GM10248 (cell line): Measurements from ENCODE around the gene FBXO47.

Experiments
- CTCF ChIA-PET: fragments of 300-600 bp; sonication (Branson Sonifier 250); formaldehyde crosslinking; extraction: SDS; loops from one replicate; lab custom pipeline; 2021; ENCODE audit warnings: antibody characterized with exemption; lab: Yijun Ruan, JAX
- POLR2A ChIA-PET: fragments of 350-650 bp; sonication (Branson Sonifier 250); formaldehyde crosslinking; extraction: SDS; loops from one replicate; lab custom pipeline; 2020; ENCODE audit warnings: antibody characterized with exemption; lab: Yijun Ruan, JAX
- DNase-seq: peaks from one replicate; pipeline ENCODE4 v3.0.0; 2012; ENCODE audit errors: extremely low spot score
- CTCF ChIP-seq: IDR thresholded peaks from 2 replicates; pipeline ENCODE4 v1.5.1; 2012; ENCODE audit warnings: mild to moderate bottlenecking, low read depth; ENCODE audit errors: extremely low read depth, missing control alignments, control extremely low read depth

The FBXO47 gene

GRCh38 chr17:39000021-39000601, 32.9 kb upstream of the FBXO47 start:
- ChIA-PET CTCF (interaction anchor here (1.3 kb wide), 2 partner anchors 15 to 19 kb away, joined by 3 to 4 read pairs; no protein-coding TSS in a partner anchor), POLR2A (no interaction called here)
- no peak for TF ChIP-seq CTCF
- DNase-seq: no peak

GRCh38 chr17:38996660-38997337, 29.6 kb upstream of the FBXO47 start:
- CTCF ChIA-PET: interaction anchor here (0.9 kb wide), 1 partner anchor 20 kb away, joined by 4 read pairs; no protein-coding TSS in a partner anchor
- TF ChIP-seq CTCF: no peak
- POLR2A ChIA-PET: no interaction called here
- no peak for DNase-seq

GRCh38 chr17:38994026-38994425, 26.8 kb upstream of the FBXO47 start:
- TF ChIP-seq CTCF: no peak
- CTCF ChIA-PET: interaction anchor here (1.0 to 1.5 kb wide), 3 partner anchors 10 to 181 kb away, joined by 3 to 4 read pairs (median 3); no protein-coding TSS in a partner anchor
- POLR2A ChIA-PET: no interaction called here
- DNase-seq: no peak

- ChIA-PET CTCF (interaction anchor here (0.6 to 9.2 kb wide), 13 partner anchors 9 to 260 kb away, joined by 3 to 143 read pairs (median 8); partner anchors contain the start of genes ARL5C and PLXDC1), POLR2A (no interaction called here)
- TF ChIP-seq CTCF: no peak
- DNase-seq: no peak
Measured at GRCh38 chr17:38984666-38985065, 17.5 kb upstream of the FBXO47 start.

GRCh38 chr17:38982858-38983746, 15.9 kb upstream of the FBXO47 start:
- ChIA-PET CTCF (interaction anchor here (0.6 to 9.2 kb wide), 58 partner anchors 9 to 415 kb away, joined by 3 to 143 read pairs (median 5); partner anchors contain the start of genes ARL5C, FBXO47, LASP1 and LASP1NB), POLR2A (interaction anchor here (0.5 kb wide), 1 partner anchor 263 kb away, joined by 4 read pairs; no protein-coding TSS in a partner anchor)
- peak; percentile 72 for DNase-seq
- TF ChIP-seq CTCF: peak; percentile 74

GRCh38 chr17:38981636-38982035, 14.4 kb upstream of the FBXO47 start:
- ChIA-PET POLR2A (no interaction called here), CTCF (interaction anchor here (1.2 to 9.2 kb wide), 5 partner anchors 19 to 260 kb away, joined by 3 to 143 read pairs (median 23); partner anchors contain the start of gene PLXDC1)
- no peak for TF ChIP-seq CTCF
- DNase-seq: no peak
